HCT116 (cell line): ENCODE measurements around the gene AKAP11. TPM values are rescaled to one million over a fixed set of nuclear protein-coding genes. Genes with fewer than 3 reads are reported as not detected.

ENCODE experiments used
- ATAC-seq: fragments of 200-7000 bp; cut with Tn5 transposase; 2 replicates; pipeline ENCODE4 v1.9.1; 2020; ENCODE audit warnings: mild to moderate bottlenecking, moderate library complexity
- BruUV-seq: library from RNA; stranded (reverse); fragments of 400-500 nt; replicated peaks from 2 replicates; lab custom pipeline; 2021; lab: Mats Ljungman, UMichigan
- CTCF ChIA-PET: fragments of 300-600 bp; sonication (Branson Sonifier 250); formaldehyde crosslinking; loops from one replicate; lab custom pipeline; 2021; ENCODE audit warnings: antibody characterized with exemption; lab: Charles Lee
- POLR2A ChIA-PET: fragments of 300-600, 350-600 bp; sonication (Branson Sonifier 250); formaldehyde crosslinking; loops from one replicate; lab custom pipeline; 2021; ENCODE audit warnings: antibody characterized with exemption; lab: Charles Lee
- RAD21 ChIA-PET, 2 experiments: fragments of 300-600 bp; sonication (Branson Sonifier 250); formaldehyde crosslinking; loops; one replicate each; lab custom pipeline; 2023; ENCODE audit warnings: low total read pairs in 2 of 2; ENCODE audit not compliant: uncharacterized antibody in 2 of 2, unreplicated experiment in 2 of 2, low non-redundant PET in 1 of 2; lab: Charles Lee
- DNase-seq: peaks from one replicate; pipeline ENCODE4 v3.0.0-alpha.2; 2010; ENCODE audit warnings: low read depth, low spot score
- H2AFZ ChIP-seq: fragments of 200-600 bp; shearing (Covaris generic), sonication (generic); 2 replicates; pipeline ENCODE4 v1.6.1; 2017; ENCODE audit warnings: low read depth, mixed run types, mixed read lengths, antibody characterized with exemption, low read length; ENCODE audit not compliant: poor library complexity, severe bottlenecking
- H3K27ac ChIP-seq: 2 replicates; pipeline ENCODE4 v1.5.1; 2012; ENCODE audit warnings: low read depth, low read length
- H3K27me3 ChIP-seq: fragments of 200-600 bp; sonication (generic); 2 replicates; pipeline ENCODE4 v1.6.1; 2016; ENCODE audit warnings: mixed run types, low read length, mixed read lengths; ENCODE audit not compliant: insufficient read depth
- H3K36me3 ChIP-seq, 2 experiments: fragments of 200-500 bp in 1 of 2; fragments of 200-600 bp in 1 of 2; sonication (Bioruptor generic) in 1 of 2; sonication (generic) in 1 of 2; 2 replicates each; pipeline versions ENCODE4 v1.5.1 to v1.6.1; 2014 to 2016; ENCODE audit warnings: low read length in 2 of 2, inconsistent platforms in 1 of 2, mixed read lengths in 1 of 2, mixed run types in 1 of 2; ENCODE audit not compliant: insufficient read depth in 2 of 2, control insufficient read depth in 1 of 2
- H3K4me1 ChIP-seq, 2 experiments: fragments of 200-600 bp in 1 of 2; sonication (generic) in 1 of 2; 2 replicates each; pipeline versions ENCODE4 v1.5.1 to v1.6.1; 2012 to 2017; ENCODE audit warnings: low read length in 2 of 2, inconsistent platforms in 1 of 2, mild to moderate bottlenecking in 1 of 2, mixed read lengths in 1 of 2, mixed run types in 1 of 2, moderate library complexity in 1 of 2; ENCODE audit not compliant: insufficient read depth in 2 of 2, control insufficient read depth in 1 of 2
- H3K4me2 ChIP-seq: fragments of 200-600 bp; sonication (generic); 2 replicates; pipeline ENCODE4 v1.6.1; 2017; ENCODE audit warnings: mixed run types, low read length, mixed read lengths
- H3K4me3 ChIP-seq, 2 experiments: fragments of 200-600 bp in 1 of 2; sonication (generic) in 1 of 2; replicated peaks in 1 of 2; 2 replicates each; pipeline ENCODE4 v1.5.1; 2011 to 2016; ENCODE audit warnings: low read length in 2 of 2, control low read depth in 1 of 2, low read depth in 1 of 2, mild to moderate bottlenecking in 1 of 2, mixed read lengths in 1 of 2, mixed run types in 1 of 2
- H3K79me2 ChIP-seq: fragments of 200-600 bp; sonication (generic); 2 replicates; pipeline ENCODE4 v1.6.1; 2017; ENCODE audit warnings: mild to moderate bottlenecking, mixed run types, low read length, moderate library complexity, mixed read lengths; ENCODE audit not compliant: insufficient read depth
- H3K9ac ChIP-seq: fragments of 200-600 bp; sonication (generic); 2 replicates; pipeline ENCODE4 v1.6.1; 2016; ENCODE audit warnings: low read length, mixed read lengths
- H3K9me2 ChIP-seq: fragments of 200-600 bp; sonication (generic), shearing (Covaris generic); 2 replicates; pipeline ENCODE4 v1.6.1; 2017; ENCODE audit warnings: mixed run types, mild to moderate bottlenecking, moderate library complexity; ENCODE audit not compliant: insufficient read depth
- H3K9me3 ChIP-seq, 2 experiments: fragments of 200-500 bp in 1 of 2; fragments of 200-600 bp in 1 of 2; sonication (Bioruptor generic) in 1 of 2; sonication (generic) in 1 of 2; 2 replicates each; pipeline ENCODE4 v1.6.1; 2014 to 2017; ENCODE audit warnings: low read length in 2 of 2, mixed read lengths in 2 of 2, inconsistent platforms in 1 of 2, low read depth in 1 of 2, mild to moderate bottlenecking in 1 of 2, mixed run types in 1 of 2, moderate library complexity in 1 of 2; ENCODE audit not compliant: control insufficient read depth in 1 of 2, insufficient read depth in 1 of 2
- H4K20me1 ChIP-seq: fragments of 200-600 bp; sonication (generic), shearing (Covaris generic); 2 replicates; pipeline ENCODE4 v1.6.1; 2017; ENCODE audit warnings: mixed run types, mild to moderate bottlenecking, moderate library complexity; ENCODE audit not compliant: insufficient read depth
- ATF3 ChIP-seq: IDR thresholded peaks from 2 replicates; pipeline ENCODE4 v1.6.1; 2012
- CBX3 ChIP-seq: IDR thresholded peaks from 2 replicates; pipeline ENCODE4 v1.6.1; 2012; ENCODE audit warnings: low read depth
- EZH2phosphoT487 ChIP-seq: fragments of 200-600 bp; IDR thresholded peaks from 2 replicates; pipeline ENCODE4 v1.6.1; 2018; ENCODE audit warnings: antibody characterized with exemption, borderline replicate concordance
- POLR2A ChIP-seq: IDR thresholded peaks from 2 replicates; pipeline ENCODE4 v1.7.0; 2011; ENCODE audit warnings: borderline replicate concordance; ENCODE audit not compliant: insufficient read depth, insufficient read length; ENCODE audit errors: extremely low read depth
- SRF ChIP-seq: IDR thresholded peaks from 2 replicates; pipeline ENCODE4 v1.6.1; 2012; ENCODE audit warnings: low read depth
- ZBTB33 ChIP-seq: IDR thresholded peaks from 2 replicates; pipeline ENCODE4 v1.6.1; 2011; ENCODE audit warnings: mild to moderate bottlenecking, low read length, moderate library complexity; ENCODE audit not compliant: insufficient replicate concordance; ENCODE audit errors: extremely low read depth
- ZFX ChIP-seq: fragments of 450-650 bp; IDR thresholded peaks from 2 replicates; pipeline ENCODE4 v1.6.1; 2017
- intact Hi-C: fragments of 100-400 bp; cut with micrococcal nuclease; formaldehyde crosslinking; loops from 2 replicates; pipeline ENCODE4 v1.10.0; 2022
- total RNA-seq: library from RNA; stranded (reverse); gene quantifications from one replicate; pipeline ENCODE4 v1.2.1, GENCODE V29; 2021; ENCODE audit not compliant: unreplicated experiment

Gene AKAP11
- total RNA-seq, 1 experiment from 2014 or later, result 21.7 TPM

GRCh38 chr13:42367831-42368230, 95.9 kb downstream of the AKAP11 start:
- POLR2A ChIA-PET, result no interaction called here
- H4K20me1 ChIP-seq, result no peaks in the 10 kb centered on the region
- no peaks in the 10 kb centered on the region for H3K4me1 ChIP-seq
- no peak overlapping the region for H2AFZ ChIP-seq
- H3K4me2 ChIP-seq, result no peak overlapping the region
- RAD21 ChIA-PET, result no interaction called here
- no peaks in the 10 kb centered on the region for H3K36me3 ChIP-seq
- H3K9me3 ChIP-seq, result no peaks in the 10 kb centered on the region
- intact Hi-C loops, result no loop called here
- no peaks in the 10 kb centered on the region for H3K9me2 ChIP-seq
- TF ChIP-seq ZBTB33 (no peak), ZFX (no peak), EZH2phosphoT487 (no peak)
- no TSS peak for BruUV-seq
- CTCF ChIA-PET, result no interaction called here
- ATAC-seq (no peak), DNase-seq (no peak)
- no peak overlapping the region for H3K4me3 ChIP-seq
- no peak overlapping the region for H3K27ac ChIP-seq
- H3K79me2 ChIP-seq, result no peaks in the 10 kb centered on the region
- H3K27me3 ChIP-seq, result no peaks in the 10 kb centered on the region
- H3K9ac ChIP-seq, result no peak overlapping the region

GRCh38 chr13:42369071-42369797, 97.3 kb downstream of the AKAP11 start:
- H3K4me2 ChIP-seq, result no peak overlapping the region
- intact Hi-C loops, result no loop called here
- BruUV-seq, result no TSS peak
- ATAC-seq, result no peak
- H3K4me1 ChIP-seq, result no peaks in the 10 kb centered on the region
- H3K9me2 ChIP-seq, result no peaks in the 10 kb centered on the region
- H4K20me1 ChIP-seq, result no peaks in the 10 kb centered on the region
- H3K9me3 ChIP-seq, result no peaks in the 10 kb centered on the region
- no peaks in the 10 kb centered on the region for H3K79me2 ChIP-seq
- H3K4me3 ChIP-seq, result no peak overlapping the region
- no peak for DNase-seq
- RAD21 ChIA-PET, result interaction anchor here in 1 of 2 experiments (0.5 kb wide), 1 partner anchor 103 kb away, joined by 3 read pairs; no protein-coding TSS in a partner anchor
- TF ChIP-seq ATF3 (no peak), SRF (no peak), POLR2A (no peak), CBX3 (no peak)
- TF ChIP-seq, all 23 proteins: peak for 0
- H3K27me3 ChIP-seq, result no peaks in the 10 kb centered on the region
- H3K27ac ChIP-seq, result no peak overlapping the region
- H3K36me3 ChIP-seq, result no peaks in the 10 kb centered on the region
- ChIA-PET CTCF (no interaction called here), POLR2A (no interaction called here)
- no peak overlapping the region for H3K9ac ChIP-seq
- no peak overlapping the region for H2AFZ ChIP-seq
